T-helper 17 cell (primary cell): ENCODE data around the gene WASL. TPM values are rescaled to one million over a fixed set of nuclear protein-coding genes. Genes with fewer than 3 reads are reported as not detected.

Experiments used
- ATAC-seq: fragments of 150-1000 bp; cut with Tn5 transposase; 2 replicates; pipeline ENCODE4 v1.10.0; 2021; ENCODE audit warnings: mild to moderate bottlenecking, moderate library complexity
- DNase-seq, 3 donors: peaks; one replicate each; pipeline versions ENCODE4 v3.0.0 to v3.0.0-alpha.2; 2020 to 2021
- H3K9me3 ChIP-seq: one replicate; pipeline ENCODE4 v1.7.0; 2013; ENCODE audit warnings: low read length, mild to moderate bottlenecking; ENCODE audit not compliant: control insufficient read depth, poor library complexity, severe bottlenecking
- H3K27ac Mint-ChIP-seq: one replicate; pipeline ENCODE4 v1.8.0; 2022; ENCODE audit warnings: mild to moderate bottlenecking, moderate library complexity, mixed read lengths
- H3K27me3 Mint-ChIP-seq: one replicate; pipeline ENCODE4 v1.8.0; 2022; ENCODE audit warnings: mixed read lengths
- H3K36me3 Mint-ChIP-seq: one replicate; pipeline ENCODE4 v1.8.0; 2022; ENCODE audit warnings: low read depth, mixed read lengths
- H3K4me1 Mint-ChIP-seq: one replicate; pipeline ENCODE4 v1.8.0; 2022; ENCODE audit warnings: mild to moderate bottlenecking, mixed read lengths
- H3K4me3 Mint-ChIP-seq: one replicate; pipeline ENCODE4 v1.8.0; 2022; ENCODE audit warnings: mild to moderate bottlenecking, moderate library complexity, mixed read lengths
- total RNA-seq, 4 donors: library from RNA in 2 of 4; stranded (reverse) in 2 of 4; gene quantifications; one replicate each; pipeline ENCODE4 v1.2.3 and lab custom pipeline; 2022 to 2026

The WASL gene
- total RNA-seq, 2 donors from 2014 or later: 9.5 to 10.0 TPM

GRCh38 chr7:123717689-123718088 is 31.1 kb downstream of the WASL start:
- H3K36me3 Mint-ChIP-seq: peaks cover 7% of the 10 kb centered on the region
- H3K4me1 Mint-ChIP-seq: peaks cover 38% of the 10 kb centered on the region
- ATAC-seq: no peak

GRCh38 chr7:123716877-123717276 is 31.9 kb downstream of the WASL start:
- peaks cover 7% of the 10 kb centered on the region for H3K36me3 Mint-ChIP-seq
- ATAC-seq: no peak

More at GRCh38 chr7:123717689-123718088, 31.1 kb downstream of the WASL start:
- Mint-ChIP-seq H3K27me3 (no peaks in the 10 kb centered on the region), H3K27ac (peak overlapping the region; percentile 6), H3K4me3 (no peak overlapping the region)
- DNase-seq: no peak
- H3K9me3 ChIP-seq: no peaks in the 10 kb centered on the region

DNA sequence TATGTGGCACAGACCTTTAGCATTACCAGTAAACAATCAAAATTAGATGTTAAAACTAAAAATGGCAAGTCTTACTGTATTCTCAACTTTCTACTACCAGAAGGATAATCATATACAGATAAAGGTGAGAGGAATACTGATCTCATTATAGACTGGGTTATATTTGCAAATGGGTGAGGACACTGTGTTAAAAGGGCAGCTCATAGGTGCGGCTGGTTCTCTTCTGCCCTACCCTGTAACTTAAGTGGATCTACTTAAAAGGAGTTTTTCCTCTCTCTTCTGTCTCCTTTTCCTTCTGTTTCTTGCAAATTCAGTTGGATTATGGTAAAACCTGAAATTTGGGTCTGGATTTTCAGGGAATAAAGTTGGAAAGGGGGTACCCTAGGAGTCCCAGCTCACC is 33.0 kb downstream of the WASL start:
- H3K27ac Mint-ChIP-seq: no peak overlapping the region

More at GRCh38 chr7:123716877-123717276, 31.9 kb downstream of the WASL start:
- H3K9me3 ChIP-seq: no peaks in the 10 kb centered on the region
- Mint-ChIP-seq H3K27me3 (no peaks in the 10 kb centered on the region), H3K27ac (no peak overlapping the region), H3K4me1 (peaks cover 45% of the 10 kb centered on the region), H3K4me3 (no peak overlapping the region)
- DNase-seq: no peak

GRCh38 chr7:123715198-123715597 is 33.6 kb downstream of the WASL start:
- Mint-ChIP-seq H3K27me3 (no peaks in the 10 kb centered on the region), H3K4me3 (no peak overlapping the region), H3K36me3 (peaks cover 7% of the 10 kb centered on the region), H3K27ac (no peak overlapping the region), H3K4me1 (peaks cover 44% of the 10 kb centered on the region)
- DNase-seq (no peak), ATAC-seq (no peak)
- no peaks in the 10 kb centered on the region for H3K9me3 ChIP-seq

More for the DNA sequence above, 33.0 kb downstream of the WASL start:
- Mint-ChIP-seq H3K27me3 (no peaks in the 10 kb centered on the region), H3K4me1 (peaks cover 45% of the 10 kb centered on the region), H3K36me3 (peaks cover 7% of the 10 kb centered on the region), H3K4me3 (no peak overlapping the region)
- no peaks in the 10 kb centered on the region for H3K9me3 ChIP-seq
- DNase-seq: no peak
- ATAC-seq: no peak

- peaks cover 38% of the 10 kb centered on the region for H3K4me1 Mint-ChIP-seq
- H3K27me3 Mint-ChIP-seq: no peaks in the 10 kb centered on the region
- H3K36me3 Mint-ChIP-seq: peaks cover 7% of the 10 kb centered on the region
- peak overlapping the region; percentile 6 for H3K27ac Mint-ChIP-seq
- no peak for DNase-seq
- no peak for ATAC-seq
- H3K9me3 ChIP-seq: no peaks in the 10 kb centered on the region
- H3K4me3 Mint-ChIP-seq: no peak overlapping the region
Measured at GRCh38 chr7:123714296-123715080, 34.3 kb downstream of the WASL start.

GRCh38 chr7:123712619-123713018 is 36.2 kb downstream of the WASL start:
- no peak for DNase-seq
- Mint-ChIP-seq H3K4me3 (peak overlapping the region; percentile 67), H3K4me1 (peaks cover 33% of the 10 kb centered on the region), H3K27ac (peak overlapping the region; percentile 77), H3K27me3 (no peaks in the 10 kb centered on the region), H3K36me3 (peaks cover 10% of the 10 kb centered on the region)
- H3K9me3 ChIP-seq: no peaks in the 10 kb centered on the region
- ATAC-seq: no peak

- H3K36me3 Mint-ChIP-seq: peaks cover 10% of the 10 kb centered on the region
- no peaks in the 10 kb centered on the region for H3K9me3 ChIP-seq
- H3K4me1 Mint-ChIP-seq: peaks cover 30% of the 10 kb centered on the region
- ATAC-seq: no peak
- peak overlapping the region; percentile 77 for H3K27ac Mint-ChIP-seq
- H3K4me3 Mint-ChIP-seq: no peak overlapping the region
- H3K27me3 Mint-ChIP-seq: no peaks in the 10 kb centered on the region
- DNase-seq: no peak
Measured at GRCh38 chr7:123711832-123712293, 36.9 kb downstream of the WASL start.

DNA sequence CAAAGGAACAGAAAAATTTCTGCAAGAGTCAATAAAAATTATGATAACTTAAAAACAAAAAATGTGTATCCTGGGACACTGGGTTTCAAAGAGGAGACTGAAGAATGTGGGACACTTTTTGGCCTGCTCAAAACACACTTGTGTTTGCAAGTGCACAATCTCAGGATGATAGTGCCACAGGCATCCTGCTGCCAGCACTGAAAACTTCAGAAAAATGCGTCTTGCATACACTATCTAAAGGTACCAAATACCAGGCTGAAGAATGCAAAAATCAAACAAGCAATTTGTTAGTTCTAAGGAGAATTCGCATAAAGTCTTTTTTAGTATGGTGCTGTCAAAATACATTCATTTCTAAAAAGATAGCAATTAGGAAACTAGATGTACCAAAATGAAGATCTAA is 38.1 kb downstream of the WASL start:
- DNase-seq (no peak), ATAC-seq (no peak)
- peaks cover 8% of the 10 kb centered on the region for H3K36me3 Mint-ChIP-seq
- H3K27me3 Mint-ChIP-seq: no peaks in the 10 kb centered on the region
- no peak overlapping the region for H3K4me3 Mint-ChIP-seq
- H3K9me3 ChIP-seq: no peaks in the 10 kb centered on the region
- peak overlapping the region; percentile 77 for H3K27ac Mint-ChIP-seq
- H3K4me1 Mint-ChIP-seq: peaks cover 25% of the 10 kb centered on the region

- Mint-ChIP-seq H3K27ac (no peak overlapping the region), H3K36me3 (peaks cover 13% of the 10 kb centered on the region), H3K27me3 (no peaks in the 10 kb centered on the region), H3K4me1 (peaks cover 23% of the 10 kb centered on the region), H3K4me3 (no peak overlapping the region)
- no peaks in the 10 kb centered on the region for H3K9me3 ChIP-seq
- no peak for ATAC-seq
- DNase-seq: no peak
Measured at GRCh38 chr7:123709525-123709924, 39.3 kb downstream of the WASL start.

GRCh38 chr7:123705211-123705901 is 43.4 kb downstream of the WASL start:
- Mint-ChIP-seq H3K27me3 (no peaks in the 10 kb centered on the region), H3K36me3 (peaks cover 10% of the 10 kb centered on the region), H3K4me3 (no peak overlapping the region), H3K27ac (no peak overlapping the region), H3K4me1 (peaks cover 7% of the 10 kb centered on the region)
- DNase-seq (no peak), ATAC-seq (no peak)
- no peaks in the 10 kb centered on the region for H3K9me3 ChIP-seq

- ATAC-seq (no peak), DNase-seq (no peak)
- Mint-ChIP-seq H3K36me3 (peaks cover 2% of the 10 kb centered on the region), H3K4me3 (no peak overlapping the region), H3K27ac (no peak overlapping the region), H3K4me1 (no peaks in the 10 kb centered on the region), H3K27me3 (no peaks in the 10 kb centered on the region)
- H3K9me3 ChIP-seq: no peaks in the 10 kb centered on the region
Measured at GRCh38 chr7:123695944-123696677, 52.7 kb downstream of the WASL start.

GRCh38 chr7:123692471-123692877 is 56.3 kb downstream of the WASL start:
- H3K9me3 ChIP-seq: no peaks in the 10 kb centered on the region
- ATAC-seq (no peak), DNase-seq (no peak)
- Mint-ChIP-seq H3K27me3 (no peaks in the 10 kb centered on the region), H3K27ac (peak overlapping the region; percentile 24), H3K4me3 (no peak overlapping the region), H3K4me1 (peaks cover under 1% of the 10 kb centered on the region), H3K36me3 (peaks cover 4% of the 10 kb centered on the region)

- Mint-ChIP-seq H3K36me3 (peaks cover 10% of the 10 kb centered on the region), H3K27me3 (no peaks in the 10 kb centered on the region), H3K4me1 (peaks cover 8% of the 10 kb centered on the region), H3K27ac (no peak overlapping the region), H3K4me3 (no peak overlapping the region)
- no peaks in the 10 kb centered on the region for H3K9me3 ChIP-seq
- no peak for DNase-seq
- no peak for ATAC-seq
Measured at GRCh38 chr7:123690550-123690949, 58.3 kb downstream of the WASL start.
